GM23338 (cell line): ENCODE measurements around the gene LNX2. TPM values are rescaled to one million over a fixed set of nuclear protein-coding genes. Genes with fewer than 3 reads are reported as not detected.

Experiments used
- ATAC-seq: fragments of 200-7000 bp; cut with Tn5 transposase; 3 replicates; pipeline ENCODE4 v1.9.1; 2020
- DNase-seq: peaks from one replicate; pipeline ENCODE4 v3.0.0-alpha.2; 2015; ENCODE audit warnings: low spot score
- H2AFZ ChIP-seq: fragments of 200-600 bp; sonication (generic); 2 replicates; pipeline ENCODE4 v1.8.0; 2016; ENCODE audit warnings: antibody characterized with exemption, mild to moderate bottlenecking, moderate library complexity
- H3F3A ChIP-seq: fragments of 200-600 bp; sonication (generic); replicated peaks from 2 replicates; pipeline ENCODE4 v1.8.0; 2017; ENCODE audit warnings: antibody characterized with exemption, mixed run types, low read depth
- H3K27ac ChIP-seq: fragments of 200-600 bp; sonication (generic); 2 replicates; pipeline ENCODE4 v1.6.1; 2016; ENCODE audit warnings: low read depth
- H3K27me3 ChIP-seq: fragments of 200-600 bp; sonication (generic); 2 replicates; pipeline ENCODE4 v1.8.0; 2016; ENCODE audit warnings: mild to moderate bottlenecking, mixed run types, moderate library complexity; ENCODE audit not compliant: insufficient read depth
- H3K36me3 ChIP-seq: fragments of 200-600 bp; sonication (generic); 2 replicates; pipeline ENCODE4 v1.8.0; 2016; ENCODE audit warnings: mild to moderate bottlenecking; ENCODE audit not compliant: insufficient read depth
- H3K4me1 ChIP-seq: fragments of 200-600 bp; sonication (generic); 2 replicates; pipeline ENCODE4 v1.8.0; 2016; ENCODE audit warnings: mild to moderate bottlenecking, moderate library complexity; ENCODE audit not compliant: insufficient read depth
- H3K4me2 ChIP-seq: fragments of 200-600 bp; sonication (generic); 2 replicates; pipeline ENCODE4 v1.7.1; 2017; ENCODE audit warnings: mixed run types
- H3K4me3 ChIP-seq: fragments of 200-600 bp; sonication (generic); 2 replicates; pipeline ENCODE4 v1.6.1; 2016; ENCODE audit warnings: mixed run types
- H3K79me2 ChIP-seq: fragments of 200-600 bp; sonication (generic); replicated peaks from 2 replicates; pipeline ENCODE4 v1.8.0; 2017; ENCODE audit warnings: mild to moderate bottlenecking; ENCODE audit not compliant: insufficient read depth
- H3K9me2 ChIP-seq: fragments of 200-600 bp; sonication (generic); 2 replicates; pipeline ENCODE4 v1.8.0; 2017; ENCODE audit not compliant: insufficient read depth
- H4K20me1 ChIP-seq: fragments of 200-600 bp; sonication (generic); replicated peaks from 2 replicates; pipeline ENCODE4 v1.8.0; 2017; ENCODE audit warnings: mild to moderate bottlenecking; ENCODE audit not compliant: insufficient read depth
- H3K27ac Mint-ChIP-seq: 2 replicates; pipeline ENCODE4 v1.8.0; 2020; ENCODE audit warnings: inconsistent platforms, mild to moderate bottlenecking, moderate library complexity, mixed read lengths
- H3K27me3 Mint-ChIP-seq: 3 replicates; pipeline ENCODE4 v1.8.0; 2022; ENCODE audit warnings: low read depth, mild to moderate bottlenecking, moderate library complexity, mixed read lengths, inconsistent platforms; ENCODE audit not compliant: insufficient read depth, poor library complexity
- H3K36me3 Mint-ChIP-seq: 3 replicates; pipeline ENCODE4 v1.8.0; 2021; ENCODE audit warnings: low read depth, mild to moderate bottlenecking, inconsistent platforms, moderate library complexity, mixed read lengths
- H3K4me1 Mint-ChIP-seq: 3 replicates; pipeline ENCODE4 v1.8.0; 2020; ENCODE audit warnings: mild to moderate bottlenecking, inconsistent platforms, mixed read lengths
- H3K4me3 Mint-ChIP-seq: 3 replicates; pipeline ENCODE4 v1.8.0; 2021; ENCODE audit warnings: moderate library complexity, mild to moderate bottlenecking, inconsistent platforms, mixed read lengths
- H3K9me3 Mint-ChIP-seq: 3 replicates; pipeline ENCODE4 v1.8.0; 2020; ENCODE audit warnings: moderate library complexity, mild to moderate bottlenecking, inconsistent platforms, mixed read lengths
- ETS1 ChIP-seq: IDR thresholded peaks from 2 replicates; pipeline ENCODE4 v1.6.1; 2016; ENCODE audit warnings: antibody characterized with exemption
- EZH2 ChIP-seq: fragments of 200-600 bp; sonication (generic); IDR thresholded peaks from one replicate; pipeline ENCODE4 v1.8.0; 2017; ENCODE audit warnings: antibody characterized with exemption, mild to moderate bottlenecking, low read depth; ENCODE audit not compliant: unreplicated experiment
- JUNB ChIP-seq: IDR thresholded peaks from one replicate; pipeline ENCODE4 v1.6.1; 2016; ENCODE audit warnings: antibody characterized with exemption; ENCODE audit not compliant: unreplicated experiment
- NANOG ChIP-seq: IDR thresholded peaks from 2 replicates; pipeline ENCODE4 v1.6.1; 2016; ENCODE audit warnings: antibody characterized with exemption, borderline replicate concordance
- POLR2AphosphoS5 ChIP-seq: IDR thresholded peaks from 2 replicates; pipeline ENCODE4 v1.6.1; 2016; ENCODE audit warnings: antibody characterized with exemption, low read depth
- STAT1 ChIP-seq: IDR thresholded peaks from one replicate; pipeline ENCODE4 v1.6.1; 2016; ENCODE audit warnings: antibody characterized with exemption; ENCODE audit not compliant: unreplicated experiment
- ZNF114 ChIP-seq: fragments of 250-450 bp; sonication (Bioruptor Pico); IDR thresholded peaks from 2 replicates; pipeline ENCODE4 v1.5.0; 2020; ENCODE audit warnings: mild to moderate bottlenecking, moderate library complexity
- ZNF331 ChIP-seq: fragments of 250-450 bp; sonication (Bioruptor Pico); IDR thresholded peaks from 2 replicates; pipeline ENCODE4 v1.5.0; 2020; ENCODE audit warnings: low read depth, mild to moderate bottlenecking, moderate library complexity
- ZNF462 ChIP-seq: fragments of 250-450 bp; sonication (Bioruptor Pico); IDR thresholded peaks from 2 replicates; pipeline ENCODE4 v1.5.0; 2020; ENCODE audit warnings: mild to moderate bottlenecking, moderate library complexity
- polyA plus RNA-seq: library from polyadenylated mRNA; unstranded; fragments of >200 nt; fragmentation: Nextera tagmentation; extraction: Ambion mirVana; gene quantifications from 2 replicates; pipeline ENCODE4 v1.2.1, GENCODE V29; 2016
- total RNA-seq: library from RNA; depleted of rRNA; stranded (reverse); fragments of >200 nt; shearing (Covaris generic); gene quantifications from 2 replicates; pipeline ENCODE4 v1.2.3, GENCODE V29; 2014

The LNX2 gene
- total and polyA plus RNA-seq, 2 experiments from 2014 or later = 3.7 to 18.0 TPM

- no peak for TF ChIP-seq ZNF462 (CRISPR knock-in tag)
- no peak for TF ChIP-seq EZH2
- no peak for TF ChIP-seq ZNF331 (CRISPR knock-in tag)
- TF ChIP-seq ETS1 = no peak
- no peak for TF ChIP-seq POLR2AphosphoS5
- TF ChIP-seq NANOG = no peak
- no peak for TF ChIP-seq ZNF114 (CRISPR knock-in tag)
- TF ChIP-seq STAT1 = no peak
- no peak for TF ChIP-seq JUNB
Measured at GRCh38 chr13:27634231-27634630, 13.9 kb upstream of the LNX2 start (continued).

GRCh38 chr13:27632648-27633047 lies 12.3 kb upstream of the LNX2 start:
- Histone ChIP-seq H3K79me2 (peaks cover 81% of the 10 kb centered on the region), H3K27ac (no peak overlapping the region), H3K4me3 (no peak overlapping the region), H3K27me3 (no peaks in the 10 kb centered on the region), H4K20me1 (peaks cover 17% of the 10 kb centered on the region), H2AFZ (no peak overlapping the region), H3K4me1 (no peaks in the 10 kb centered on the region), H3F3A (peaks cover 3% of the 10 kb centered on the region; the same call in 1 of the 2 replicates), H3K9me2 (no peaks in the 10 kb centered on the region), H3K36me3 (no peaks in the 10 kb centered on the region; the same call in 1 of the 2 replicates), H3K4me2 (no peak overlapping the region)
- DNase-seq (no peak), ATAC-seq (no peak)
- peaks cover 2% of the 10 kb centered on the region for H3K27me3 Mint-ChIP-seq
- TF ChIP-seq ZNF114 (CRISPR knock-in tag) (no peak), EZH2 (no peak), JUNB (no peak), POLR2AphosphoS5 (no peak)
- H3K4me1 Mint-ChIP-seq = peaks cover 6% of the 10 kb centered on the region; the same call in 1 of the 3 replicates
- no peak overlapping the region for H3K4me3 Mint-ChIP-seq
- H3K9me3 Mint-ChIP-seq = no peaks in the 10 kb centered on the region
- no peak overlapping the region for H3K27ac Mint-ChIP-seq
- peaks cover 3% of the 10 kb centered on the region; the same call in 2 of the 3 replicates for H3K36me3 Mint-ChIP-seq
